Lower leg skin (tissue), 3 donors: Measurements from ENCODE around the gene ZSWIM3.

Source experiments
- POLR2A ChIP-seq, 2 donors: fragments of 450-650 bp; IDR thresholded peaks; one replicate each; pipeline ENCODE4 v1.6.1; 2016 to 2017; ENCODE audit warnings: antibody characterized with exemption in 2 of 2, mild to moderate bottlenecking in 1 of 2, moderate library complexity in 1 of 2
- TF ChIP-seq, protein P1 (sequence below), 3 donors: fragments of 450-650 bp; IDR thresholded peaks; one replicate each; pipeline ENCODE4 v1.5.1; 2016; ENCODE audit warnings: antibody characterized with exemption in 3 of 3, mild to moderate bottlenecking in 3 of 3, moderate library complexity in 2 of 3

DNA sequence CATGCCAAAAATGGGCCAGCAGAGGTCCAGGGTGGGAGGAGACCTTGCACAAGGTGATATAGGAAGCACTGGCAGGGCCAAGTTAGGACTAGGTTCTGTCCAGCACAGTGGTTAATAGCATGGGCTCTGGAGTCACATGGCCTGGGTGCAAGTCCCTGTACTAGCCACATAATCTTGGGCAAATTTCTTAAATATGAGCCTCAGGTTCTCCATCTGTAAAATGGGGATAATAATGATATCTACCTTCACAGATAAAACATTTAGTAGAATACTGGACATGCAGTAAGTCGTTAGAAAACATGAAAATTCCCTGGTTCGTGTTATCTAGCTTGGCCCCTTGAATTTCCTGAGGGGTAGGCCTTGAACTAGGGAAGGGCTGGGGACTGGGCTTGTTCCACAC, 39.9 kb downstream of the ZSWIM3 start:
- TF ChIP-seq, protein P1, sequence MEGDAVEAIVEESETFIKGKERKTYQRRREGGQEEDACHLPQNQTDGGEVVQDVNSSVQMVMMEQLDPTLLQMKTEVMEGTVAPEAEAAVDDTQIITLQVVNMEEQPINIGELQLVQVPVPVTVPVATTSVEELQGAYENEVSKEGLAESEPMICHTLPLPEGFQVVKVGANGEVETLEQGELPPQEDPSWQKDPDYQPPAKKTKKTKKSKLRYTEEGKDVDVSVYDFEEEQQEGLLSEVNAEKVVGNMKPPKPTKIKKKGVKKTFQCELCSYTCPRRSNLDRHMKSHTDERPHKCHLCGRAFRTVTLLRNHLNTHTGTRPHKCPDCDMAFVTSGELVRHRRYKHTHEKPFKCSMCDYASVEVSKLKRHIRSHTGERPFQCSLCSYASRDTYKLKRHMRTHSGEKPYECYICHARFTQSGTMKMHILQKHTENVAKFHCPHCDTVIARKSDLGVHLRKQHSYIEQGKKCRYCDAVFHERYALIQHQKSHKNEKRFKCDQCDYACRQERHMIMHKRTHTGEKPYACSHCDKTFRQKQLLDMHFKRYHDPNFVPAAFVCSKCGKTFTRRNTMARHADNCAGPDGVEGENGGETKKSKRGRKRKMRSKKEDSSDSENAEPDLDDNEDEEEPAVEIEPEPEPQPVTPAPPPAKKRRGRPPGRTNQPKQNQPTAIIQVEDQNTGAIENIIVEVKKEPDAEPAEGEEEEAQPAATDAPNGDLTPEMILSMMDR (IDR thresholded peaks at IDR 0.05): no peak
- no peak for TF ChIP-seq POLR2A (IDR thresholded peaks at IDR 0.05)
